Activated CD4-positive, alpha-beta T cell treated with anti-CD3 and anti-CD28 coated beads, Interleukin-2, amount 50 U/mL, for 1 hour (primary cell): Measurements from ENCODE around the gene LMO2.

Experiments used
- DNase-seq: peaks from one replicate; pipeline ENCODE4 v3.0.0-alpha.2; 2020

Gene LMO2

DNA sequence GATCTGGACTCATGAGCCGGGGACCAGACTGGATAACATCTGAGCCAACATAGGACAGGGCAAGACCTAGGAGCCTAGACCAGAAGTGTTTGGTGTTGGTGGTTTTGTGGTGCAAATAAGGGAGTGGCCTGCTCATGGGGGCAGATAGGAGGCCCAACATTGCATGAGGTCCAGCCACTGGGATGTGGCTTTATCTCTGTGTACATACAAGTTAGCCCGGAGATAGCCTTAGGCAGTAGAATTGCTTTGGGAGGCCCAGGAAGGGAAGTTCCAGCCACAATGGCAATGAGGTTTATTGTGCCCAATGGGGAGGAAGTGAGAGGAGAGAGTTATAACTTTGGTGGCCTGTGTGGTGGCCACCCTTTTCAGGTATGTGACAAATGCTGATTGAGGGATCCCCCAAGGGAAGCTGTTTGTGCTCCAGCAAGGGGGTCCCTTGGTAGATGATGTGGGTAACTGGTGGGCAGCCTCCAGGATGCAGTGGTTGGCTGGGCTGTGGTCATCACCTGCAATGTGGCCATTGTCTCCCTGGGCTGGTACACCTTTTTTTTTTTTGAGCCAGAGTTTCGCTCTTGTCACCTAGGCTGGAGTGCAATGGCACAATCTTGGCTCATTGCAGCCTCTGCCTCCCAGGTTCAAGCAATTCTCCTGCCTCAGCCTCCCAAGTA, 6.4 kb downstream of the LMO2 start:
- DNase-seq, result no peak

DNA sequence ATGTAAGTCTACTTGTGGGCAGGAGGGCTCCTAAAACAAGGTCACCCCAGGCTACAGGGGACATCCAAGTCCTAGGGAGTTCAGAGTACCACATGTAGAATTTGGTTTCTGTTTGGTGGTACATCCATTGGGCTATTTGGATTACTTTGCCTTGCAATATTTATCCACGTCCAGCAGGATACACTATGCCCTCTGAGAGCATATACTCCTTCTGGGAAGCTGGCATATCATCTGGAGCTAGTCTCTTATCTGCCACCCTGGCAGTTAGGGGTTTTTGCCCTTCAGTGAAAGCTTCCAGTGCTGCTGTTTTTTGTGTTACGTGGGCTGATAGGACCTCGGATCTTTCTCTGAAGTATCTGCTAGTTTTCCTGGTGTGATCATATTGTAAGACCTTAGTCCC, 7.3 kb downstream of the LMO2 start:
- no peak for DNase-seq

- no peak for DNase-seq
These were observed 7.8 kb downstream of the LMO2 start for GRCh38 chr11:33884035-33884434.

- no peak for DNase-seq
These were observed 10.0 kb downstream of the LMO2 start for GRCh38 chr11:33881651-33882503.

DNA sequence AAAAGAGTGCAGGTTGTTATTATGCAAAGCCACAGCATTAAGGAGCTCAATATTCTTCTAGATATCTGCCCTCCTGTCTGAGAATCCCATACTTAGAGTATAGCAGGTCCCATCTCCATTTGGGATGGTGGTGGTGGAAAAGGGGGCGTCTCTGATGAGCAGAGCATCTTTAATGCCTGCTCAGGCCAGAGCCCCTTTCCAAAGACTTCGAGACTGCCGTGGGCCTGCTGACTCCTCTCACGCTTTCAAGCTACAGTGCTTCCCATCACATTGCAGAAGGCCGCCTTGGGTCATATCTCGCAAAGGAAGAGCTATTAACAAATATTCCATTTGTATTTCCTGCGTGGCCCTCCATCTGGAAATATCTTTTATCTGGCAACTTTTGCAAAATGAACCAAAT, 10.9 kb downstream of the LMO2 start:
- no peak for DNase-seq

GRCh38 chr11:33879375-33879774, 12.5 kb downstream of the LMO2 start:
- no peak for DNase-seq

GRCh38 chr11:33877038-33877437, 14.8 kb downstream of the LMO2 start:
- no peak for DNase-seq

DNA sequence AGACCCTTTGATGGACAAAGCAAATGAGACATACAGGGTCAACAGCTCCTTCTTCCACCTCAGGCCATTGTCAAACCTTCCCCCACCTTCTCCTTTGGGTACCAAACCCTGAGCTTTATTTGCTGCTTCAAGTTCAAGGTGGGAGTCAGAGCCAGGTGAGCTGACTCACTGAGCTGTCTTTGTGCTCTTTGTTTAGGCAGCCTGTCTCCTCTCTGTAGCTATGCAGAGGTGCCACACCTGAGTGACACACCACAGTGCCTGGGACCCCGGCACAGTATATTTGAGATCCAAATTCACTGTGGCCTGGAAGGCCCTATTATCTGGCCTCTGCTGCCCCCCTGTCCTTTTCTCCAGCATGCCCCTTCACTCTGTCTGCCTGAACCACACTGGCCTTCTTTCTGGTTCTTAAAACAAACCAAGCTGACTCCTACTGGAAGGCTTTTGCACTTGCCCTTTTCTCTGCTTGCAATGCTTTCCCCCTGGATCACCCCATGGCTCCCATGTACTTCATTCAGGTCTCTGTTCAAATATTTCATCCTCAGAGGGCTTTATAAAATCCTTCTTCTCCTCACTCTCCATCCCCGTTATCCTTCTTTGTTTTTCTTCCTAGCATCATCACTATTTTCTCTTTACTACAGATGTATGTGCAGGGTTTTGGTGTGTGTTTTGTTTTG, 16.1 kb downstream of the LMO2 start:
- no peak for DNase-seq

DNA sequence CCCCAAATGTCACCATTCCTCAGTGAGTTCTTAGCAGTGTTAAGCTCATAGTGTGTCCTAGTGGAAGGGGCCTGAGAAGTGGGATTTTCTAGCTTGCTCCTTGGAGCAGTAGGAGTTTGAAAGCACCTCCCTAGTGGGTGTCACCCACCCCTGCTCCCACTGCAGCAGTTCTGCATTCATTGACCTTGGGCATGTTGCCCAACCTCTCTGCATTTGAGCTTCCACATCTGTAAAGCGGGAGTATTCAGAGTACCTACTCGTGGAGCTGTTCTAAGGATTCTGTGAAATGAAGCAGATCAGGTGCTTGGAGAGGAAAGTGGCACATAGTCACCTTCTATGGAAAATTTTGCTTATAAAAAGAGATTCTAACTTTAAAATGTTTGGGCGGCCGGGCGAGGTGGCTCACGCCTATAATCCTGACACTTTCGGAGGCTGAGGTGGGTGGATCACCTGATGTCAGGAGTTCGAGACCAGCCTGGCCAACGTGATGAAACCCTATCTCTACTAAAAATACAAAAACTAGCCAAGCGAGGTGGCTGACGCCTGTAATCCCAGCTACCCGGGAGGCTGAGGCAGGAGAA, 16.9 kb downstream of the LMO2 start:
- no peak for DNase-seq

- no peak for DNase-seq
These were observed 17.4 kb downstream of the LMO2 start for GRCh38 chr11:33874433-33874832.

- DNase-seq, result no peak
These were observed 22.1 kb downstream of the LMO2 start for GRCh38 chr11:33869481-33870422.

GRCh38 chr11:33868647-33869461, 23.0 kb downstream of the LMO2 start:
- no peak for DNase-seq

DNA sequence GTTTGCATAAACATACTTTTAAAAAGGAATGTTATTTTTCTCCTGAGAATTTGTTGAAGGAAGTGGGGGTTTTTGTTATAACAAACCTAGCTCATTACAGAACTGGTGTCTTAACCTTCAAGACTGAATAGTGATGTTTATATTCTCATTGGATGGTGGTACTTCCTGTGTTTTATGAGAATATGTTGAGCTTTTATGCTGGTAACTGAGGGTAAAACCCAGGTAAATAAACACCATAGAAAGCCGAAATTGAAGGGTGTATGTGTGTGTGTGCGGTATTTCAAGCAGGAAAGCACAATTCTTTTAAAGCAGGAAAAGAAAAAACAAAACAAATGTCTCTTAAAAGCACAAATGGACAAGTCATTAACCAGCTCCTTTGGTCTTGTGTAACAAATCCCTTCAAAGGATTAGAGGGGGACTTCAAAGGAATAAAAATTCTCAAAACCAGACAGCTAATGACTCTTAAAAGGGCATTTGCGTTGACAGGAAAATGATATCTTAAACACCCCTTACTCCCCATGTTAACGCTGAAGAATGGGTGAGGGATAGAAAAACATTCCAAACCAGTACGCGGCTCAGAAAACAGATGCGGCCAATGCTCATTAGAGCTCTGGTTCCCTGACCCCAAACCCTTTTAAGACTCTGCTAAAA, 23.8 kb downstream of the LMO2 start:
- no peak for DNase-seq

GRCh38 chr11:33867561-33867960, 24.3 kb downstream of the LMO2 start:
- no peak for DNase-seq

GRCh38 chr11:33866936-33867335, 24.9 kb downstream of the LMO2 start:
- DNase-seq, result no peak

- DNase-seq, result no peak
These were observed 27.4 kb downstream of the LMO2 start for GRCh38 chr11:33864479-33864878.

GRCh38 chr11:33863418-33864172, 28.3 kb downstream of the LMO2 start:
- DNase-seq, result no peak

GRCh38 chr11:33861941-33862589, 29.8 kb downstream of the LMO2 start:
- DNase-seq, result no peak

DNA sequence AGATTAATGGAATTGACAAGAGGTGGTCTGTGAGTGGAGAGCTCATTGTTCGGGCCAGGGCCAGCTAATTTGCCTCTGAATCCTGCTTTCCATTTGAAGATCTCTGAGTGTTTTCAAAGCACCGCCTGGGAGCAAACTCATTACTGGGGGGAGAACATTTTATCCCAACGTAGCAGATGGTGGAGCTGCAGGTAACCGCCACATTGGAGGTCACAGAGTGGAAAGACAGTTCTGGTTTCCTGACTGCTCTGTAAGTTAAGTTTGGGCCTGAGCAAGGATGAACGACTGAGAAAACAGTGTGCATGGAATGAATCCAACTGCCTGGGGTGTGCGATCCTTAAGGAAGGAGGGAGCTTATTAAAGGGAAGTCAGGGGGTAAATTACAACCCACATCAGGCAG, 30.5 kb downstream of the LMO2 start:
- no peak for DNase-seq

- no peak for DNase-seq
These were observed 30.9 kb downstream of the LMO2 start for GRCh38 chr11:33860926-33861325.
